ENCODE results near the gene C6orf47. TPM values are rescaled to one million over a fixed set of nuclear protein-coding genes. Genes with fewer than 3 reads are reported as not detected.

Gene C6orf47
- polyA plus RNA-seq, 1 experiment, result 10.2 TPM

DNA sequence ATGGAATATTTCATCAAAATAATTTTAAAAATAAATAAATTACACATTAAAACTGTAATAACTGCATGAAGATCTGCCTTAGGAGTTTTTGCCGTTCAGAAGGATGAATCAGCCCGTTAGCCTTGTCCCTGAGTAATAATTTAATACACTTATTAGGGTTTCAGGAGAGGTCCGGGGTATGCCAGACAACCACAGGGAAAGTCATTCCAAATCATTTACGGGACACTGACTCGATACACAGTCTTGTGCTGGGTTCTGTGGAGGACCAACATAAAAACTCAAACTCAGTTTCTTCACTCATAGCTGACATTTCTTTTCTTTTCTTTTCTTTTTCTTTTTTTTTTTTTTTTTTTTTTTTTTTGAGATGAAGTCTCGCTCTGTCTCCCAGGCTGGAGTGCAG is 45.4 kb upstream of the C6orf47 start:
- H3K27ac ChIP-seq (ENCODE audit: low read depth, low read length), result no peak overlapping the region
- POLR2A ChIA-PET, result no interaction called here
- no peak overlapping the region for H3K4me3 ChIP-seq (ENCODE audit: low read depth, low read length)
- no peak for DNase-seq (ENCODE audit: low read depth, low spot score)
- no peaks in the 10 kb centered on the region for H3K9me3 ChIP-seq (ENCODE audit: control insufficient read depth, insufficient read depth, low read length)
- peaks cover 6% of the 10 kb centered on the region for H3K27me3 ChIP-seq (ENCODE audit: control insufficient read depth, insufficient read depth, low read length)
- CTCF ChIA-PET, result no interaction called here
- TF ChIP-seq, protein P1, sequence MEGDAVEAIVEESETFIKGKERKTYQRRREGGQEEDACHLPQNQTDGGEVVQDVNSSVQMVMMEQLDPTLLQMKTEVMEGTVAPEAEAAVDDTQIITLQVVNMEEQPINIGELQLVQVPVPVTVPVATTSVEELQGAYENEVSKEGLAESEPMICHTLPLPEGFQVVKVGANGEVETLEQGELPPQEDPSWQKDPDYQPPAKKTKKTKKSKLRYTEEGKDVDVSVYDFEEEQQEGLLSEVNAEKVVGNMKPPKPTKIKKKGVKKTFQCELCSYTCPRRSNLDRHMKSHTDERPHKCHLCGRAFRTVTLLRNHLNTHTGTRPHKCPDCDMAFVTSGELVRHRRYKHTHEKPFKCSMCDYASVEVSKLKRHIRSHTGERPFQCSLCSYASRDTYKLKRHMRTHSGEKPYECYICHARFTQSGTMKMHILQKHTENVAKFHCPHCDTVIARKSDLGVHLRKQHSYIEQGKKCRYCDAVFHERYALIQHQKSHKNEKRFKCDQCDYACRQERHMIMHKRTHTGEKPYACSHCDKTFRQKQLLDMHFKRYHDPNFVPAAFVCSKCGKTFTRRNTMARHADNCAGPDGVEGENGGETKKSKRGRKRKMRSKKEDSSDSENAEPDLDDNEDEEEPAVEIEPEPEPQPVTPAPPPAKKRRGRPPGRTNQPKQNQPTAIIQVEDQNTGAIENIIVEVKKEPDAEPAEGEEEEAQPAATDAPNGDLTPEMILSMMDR (IDR thresholded peaks at IDR 0.05; ENCODE audit: low read depth, low read length), result no peak

GRCh38 chr6:31702819-31703716 is 42.5 kb upstream of the C6orf47 start, which contains the start of gene ABHD16A:
Gene ABHD16A (minus strand): TSS chr6:31703324. CDS start chr6:31703281, 43 bp downstream.
- ChIA-PET CTCF (interaction anchor here (1.0 to 2.5 kb wide), 6 partner anchors 10 to 127 kb away, joined by 3 to 12 read pairs (median 6); partner anchors contain the start of gene LSM2), POLR2A (interaction anchor here (0.7 to 2.7 kb wide), 11 partner anchors 8 to 161 kb away, joined by 3 to 9 read pairs (median 5); partner anchors contain the start of genes C6orf47, GPANK1, HSPA1B and LSM2)
- peak within 1 kb of the TSS; percentile 98 for H3K4me3 ChIP-seq (ENCODE audit: low read depth, low read length)
- peak within 1 kb of the TSS; percentile 94 for H3K27ac ChIP-seq (ENCODE audit: low read depth, low read length)
- DNase-seq (ENCODE audit: low read depth, low spot score), result peak; percentile 95
- no peaks in the 10 kb centered on the region for H3K9me3 ChIP-seq (ENCODE audit: control insufficient read depth, insufficient read depth, low read length)
- H3K27me3 ChIP-seq (ENCODE audit: control insufficient read depth, insufficient read depth, low read length), result no peaks in the 10 kb centered on the region
- TF ChIP-seq, protein P1 (IDR thresholded peaks at IDR 0.05; ENCODE audit: low read depth, low read length), result no peak

DNA sequence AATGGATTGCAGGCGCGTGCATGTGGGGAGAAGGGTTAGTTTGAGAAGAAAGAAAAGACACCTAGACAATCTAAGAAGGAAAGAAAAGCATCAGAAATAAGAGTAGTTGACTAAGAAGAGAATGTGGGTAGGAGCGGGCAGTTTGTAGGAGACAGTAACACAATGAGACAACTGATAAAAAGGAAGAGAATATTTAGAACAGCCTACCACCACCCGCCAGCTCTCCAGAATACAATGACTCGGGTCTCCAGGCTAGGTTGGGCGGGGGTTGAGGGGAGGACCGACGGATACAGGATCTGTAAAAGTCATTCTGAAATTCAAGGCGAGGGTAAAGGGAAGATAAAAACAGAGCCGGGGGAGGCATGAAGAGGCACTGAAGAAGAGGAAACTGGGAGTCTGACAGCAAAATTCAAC is 41.8 kb upstream of the C6orf47 start:
- Histone ChIP-seq H3K4me3 (ENCODE audit: low read depth, low read length) (peak overlapping the region; percentile 98), H3K9me3 (ENCODE audit: control insufficient read depth, insufficient read depth, low read length) (no peaks in the 10 kb centered on the region), H3K27ac (ENCODE audit: low read depth, low read length) (peak overlapping the region; percentile 94), H3K27me3 (ENCODE audit: control insufficient read depth, insufficient read depth, low read length) (no peaks in the 10 kb centered on the region)
- CTCF ChIA-PET, result interaction anchor here (1.2 to 2.5 kb wide), 2 partner anchors 10 to 67 kb away, joined by 3 to 11 read pairs; no protein-coding TSS in a partner anchor
- no peak for DNase-seq (ENCODE audit: low read depth, low spot score)
- POLR2A ChIA-PET, result interaction anchor here (0.7 to 2.7 kb wide), 7 partner anchors 7 to 132 kb away, joined by 3 to 9 read pairs (median 5); partner anchors contain the start of genes C6orf47, GPANK1, HSPA1B and LSM2
- TF ChIP-seq, protein P1 (IDR thresholded peaks at IDR 0.05; ENCODE audit: low read depth, low read length), result no peak

DNA sequence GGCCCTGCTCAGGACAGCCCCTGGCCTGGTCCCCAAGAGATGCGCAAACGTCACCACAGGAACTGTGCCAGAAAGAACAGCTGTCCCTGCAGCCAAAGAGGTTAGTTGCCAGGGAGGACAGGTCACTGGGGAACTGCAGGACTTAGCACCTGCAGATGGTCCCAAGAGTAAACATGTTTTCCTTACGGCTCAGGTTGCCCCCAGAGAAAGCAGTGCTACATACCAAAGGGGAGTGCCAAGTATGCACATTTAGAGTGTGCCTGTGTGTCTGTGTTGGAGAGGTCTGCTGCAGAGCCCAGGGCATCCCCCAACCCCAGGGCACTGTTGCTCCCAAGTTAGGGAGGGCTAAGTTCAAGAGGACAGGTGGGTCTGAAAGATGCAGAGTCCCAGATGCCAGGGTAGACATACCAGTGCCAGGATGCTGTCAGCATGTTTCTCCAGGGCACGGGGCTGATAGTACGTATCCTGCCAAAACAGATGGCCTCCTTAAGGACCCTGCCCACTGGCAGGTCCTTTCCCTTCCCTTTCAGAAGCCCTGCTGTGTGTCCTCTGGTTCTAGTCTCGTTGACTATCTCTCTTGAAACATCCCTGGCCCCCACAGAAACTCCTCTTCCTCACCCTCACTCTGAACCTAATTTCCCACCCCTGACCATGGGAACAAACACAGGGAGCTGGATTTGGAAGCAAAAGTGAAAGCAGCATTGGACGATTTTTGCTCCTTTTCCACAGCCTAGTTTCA is 41.3 kb upstream of the C6orf47 start:
- POLR2A ChIA-PET, result interaction anchor here (0.7 to 2.7 kb wide), 3 partner anchors 41 to 126 kb away, joined by 3 to 9 read pairs (median 9); partner anchors contain the start of genes C6orf47, HSPA1B and LSM2
- TF ChIP-seq, protein P1 (IDR thresholded peaks at IDR 0.05; ENCODE audit: low read depth, low read length), result no peak
- CTCF ChIA-PET, result no interaction called here

More for the DNA sequence above, 41.3 kb upstream of the C6orf47 start:
- Histone ChIP-seq H3K27ac (ENCODE audit: low read depth, low read length) (no peak overlapping the region), H3K27me3 (ENCODE audit: control insufficient read depth, insufficient read depth, low read length) (no peaks in the 10 kb centered on the region), H3K4me3 (ENCODE audit: low read depth, low read length) (peak overlapping the region; percentile 98), H3K9me3 (ENCODE audit: control insufficient read depth, insufficient read depth, low read length) (no peaks in the 10 kb centered on the region)
- no peak for DNase-seq (ENCODE audit: low read depth, low spot score)
